ENCODE data around the gene PARP6.

PARP6 gene

GRCh38 chr15:72198356-72199204, 73.8 kb downstream of the PARP6 start:
- no peak for DNase-seq (ENCODE audit: low read depth in 3 of 3)

GRCh38 chr15:72197460-72198355, 74.6 kb downstream of the PARP6 start, which contains the start of gene GRAMD2A:
Gene GRAMD2A (minus strand): TSS chr15:72197787.
- DNase-seq (ENCODE audit: low read depth in 3 of 3): peak in 1 of 3 experiments; percentile 47

GRCh38 chr15:72197041-72197459, 75.3 kb downstream of the PARP6 start:
- DNase-seq (ENCODE audit: low read depth in 3 of 3): no peak

- no peak for DNase-seq (ENCODE audit: low read depth in 3 of 3)
Measured at GRCh38 chr15:72196409-72197040, 75.8 kb downstream of the PARP6 start.

- no peak for DNase-seq (ENCODE audit: low read depth in 3 of 3)
Measured at GRCh38 chr15:72195101-72195511, 77.2 kb downstream of the PARP6 start.

- no peak for DNase-seq (ENCODE audit: low read depth in 3 of 3)
Measured at GRCh38 chr15:72193836-72194396, 78.4 kb downstream of the PARP6 start.

- no peak for DNase-seq (ENCODE audit: low read depth in 3 of 3)
Measured at GRCh38 chr15:72192416-72192815, 79.9 kb downstream of the PARP6 start.

Measured in stimulated activated CD4-positive, alpha-beta T cell treated with anti-CD3 and anti-CD28 coated beads, TNF-alpha, amount 100 ng/mL, for 24 hours (primary cell).